Activated CD4-positive, alpha-beta T cell treated with anti-CD3 and anti-CD28 coated beads, Interleukin-2, amount 50 U/mL, for 4 hours (primary cell): ENCODE measurements around the gene PALLD.
"Not testable (repeated sequence)": the region's sequence is repeated elsewhere in the genome, so short reads cannot be mapped to it uniquely, and the experiment has no call there.

Source experiments
- DNase-seq, 2 experiments: peaks; one replicate each; pipeline ENCODE4 v3.0.0-alpha.2; 2020

Gene PALLD

DNA sequence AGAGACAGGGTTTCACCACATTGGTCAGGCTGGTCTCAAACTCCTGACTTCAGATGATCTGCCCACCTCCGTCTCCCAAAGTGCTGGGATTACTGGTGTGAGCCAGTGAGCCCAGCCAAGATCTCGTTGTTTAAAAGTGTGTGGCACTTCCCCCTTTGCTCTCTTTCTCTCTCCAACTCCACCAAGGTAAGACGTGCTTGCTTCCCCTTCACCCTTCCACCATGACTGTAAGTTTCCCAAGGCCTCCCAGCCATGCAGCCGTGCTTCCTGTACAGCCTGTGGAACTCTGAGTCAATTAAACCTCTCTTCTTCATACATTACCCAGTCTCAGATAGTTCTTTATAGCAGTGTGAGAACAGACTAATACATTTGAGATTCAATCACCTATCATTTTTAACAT lies 309.4 kb downstream of the PALLD start:
- not testable (repeated sequence) for DNase-seq

DNA sequence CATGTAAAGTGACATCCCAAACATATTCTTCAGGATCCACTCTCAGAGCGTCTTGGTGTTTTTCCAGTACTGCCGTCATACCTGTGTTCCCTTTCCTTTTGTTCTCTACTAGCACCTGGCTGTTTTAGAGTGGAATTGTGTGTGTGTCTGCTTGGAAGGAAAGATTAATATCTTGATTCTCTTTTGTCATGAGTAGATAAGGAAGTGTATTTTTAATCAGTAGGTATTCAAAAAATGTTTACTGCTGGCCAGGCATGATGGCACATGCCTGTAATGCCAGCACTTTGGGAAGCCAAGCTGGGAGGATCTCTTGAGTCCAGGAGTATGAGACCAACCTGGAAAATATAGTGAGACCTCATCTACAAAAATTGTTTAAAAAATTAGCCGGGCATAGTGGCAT lies 314.4 kb downstream of the PALLD start:
- DNase-seq = no peak

DNA sequence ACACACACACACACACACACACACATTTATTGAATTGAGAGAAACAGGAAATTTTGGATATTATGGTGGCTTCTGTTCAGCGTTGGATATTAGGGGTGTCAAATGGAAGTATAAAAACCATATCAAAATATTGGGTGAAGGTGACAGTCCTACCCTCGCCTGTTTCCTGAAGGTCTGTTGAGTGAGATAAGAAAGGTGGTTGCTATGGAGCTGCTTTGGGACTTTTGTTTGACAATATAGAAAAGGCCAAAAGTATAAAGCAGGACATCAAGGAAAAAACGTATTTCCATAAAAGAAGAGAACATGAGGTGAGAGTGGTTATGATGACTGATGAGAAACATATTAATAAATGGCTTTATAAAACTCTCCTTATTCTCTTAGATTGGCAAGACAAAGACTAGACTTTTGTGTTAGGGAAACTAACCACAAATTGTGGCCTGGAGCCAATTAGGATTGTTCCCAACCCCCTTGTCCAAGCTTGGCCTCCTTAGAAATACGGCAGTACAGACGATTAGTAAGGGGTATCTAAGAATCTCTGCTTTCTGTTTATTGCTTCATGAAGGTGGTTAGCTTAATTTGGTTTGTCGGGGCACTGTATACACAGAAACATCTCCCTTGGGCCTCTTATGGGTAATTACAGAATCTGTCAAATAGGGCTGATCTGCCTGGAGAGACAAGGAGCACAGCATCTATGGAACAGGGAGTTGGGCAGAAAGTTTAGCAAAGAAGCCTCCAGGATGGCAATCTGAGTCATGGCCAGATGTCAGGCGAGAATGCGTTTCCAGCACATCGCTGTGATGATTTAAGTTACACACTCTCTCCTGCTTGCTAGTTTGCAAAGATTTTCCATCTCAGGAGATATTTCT lies 315.2 kb downstream of the PALLD start:
- no peak for DNase-seq

DNA sequence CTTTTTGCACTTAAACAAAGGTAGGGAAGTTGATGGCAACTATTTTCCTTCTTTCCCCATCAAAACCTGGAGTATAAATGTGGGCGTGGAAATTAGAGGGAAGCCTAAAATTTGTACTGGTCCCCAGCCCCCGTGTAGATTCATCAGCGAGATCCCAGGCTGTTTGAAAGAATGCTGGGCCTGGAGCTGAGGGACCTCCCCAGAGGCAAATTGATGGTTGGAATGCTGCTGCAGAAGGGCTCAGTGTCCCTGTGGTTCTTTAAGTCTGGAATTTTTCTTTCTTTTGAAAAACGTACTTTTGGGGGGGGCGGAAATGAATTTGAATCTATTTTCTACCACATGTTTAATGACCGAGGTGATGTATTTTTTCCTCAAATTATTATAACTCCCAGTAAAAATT lies 316.0 kb downstream of the PALLD start:
- no peak for DNase-seq

DNA sequence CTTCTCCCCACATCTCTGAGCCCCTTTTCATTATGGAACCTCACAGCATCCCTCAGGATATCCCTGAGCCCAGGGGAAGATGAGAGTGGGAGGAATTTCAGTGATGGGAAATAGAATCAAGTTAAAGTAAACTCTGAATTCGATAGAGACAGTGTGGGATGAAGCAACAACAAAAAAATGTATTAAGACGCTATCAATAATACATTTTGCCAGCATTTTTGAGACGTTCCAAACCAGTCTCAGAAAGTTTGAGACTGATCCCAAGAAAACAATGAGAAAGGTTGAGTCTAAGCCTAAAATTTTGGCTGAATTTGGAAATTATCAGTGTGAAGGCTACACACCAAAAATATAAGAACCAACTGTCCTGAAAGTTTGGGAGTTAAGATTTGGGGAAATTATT lies 317.0 kb downstream of the PALLD start:
- no peak for DNase-seq

DNA sequence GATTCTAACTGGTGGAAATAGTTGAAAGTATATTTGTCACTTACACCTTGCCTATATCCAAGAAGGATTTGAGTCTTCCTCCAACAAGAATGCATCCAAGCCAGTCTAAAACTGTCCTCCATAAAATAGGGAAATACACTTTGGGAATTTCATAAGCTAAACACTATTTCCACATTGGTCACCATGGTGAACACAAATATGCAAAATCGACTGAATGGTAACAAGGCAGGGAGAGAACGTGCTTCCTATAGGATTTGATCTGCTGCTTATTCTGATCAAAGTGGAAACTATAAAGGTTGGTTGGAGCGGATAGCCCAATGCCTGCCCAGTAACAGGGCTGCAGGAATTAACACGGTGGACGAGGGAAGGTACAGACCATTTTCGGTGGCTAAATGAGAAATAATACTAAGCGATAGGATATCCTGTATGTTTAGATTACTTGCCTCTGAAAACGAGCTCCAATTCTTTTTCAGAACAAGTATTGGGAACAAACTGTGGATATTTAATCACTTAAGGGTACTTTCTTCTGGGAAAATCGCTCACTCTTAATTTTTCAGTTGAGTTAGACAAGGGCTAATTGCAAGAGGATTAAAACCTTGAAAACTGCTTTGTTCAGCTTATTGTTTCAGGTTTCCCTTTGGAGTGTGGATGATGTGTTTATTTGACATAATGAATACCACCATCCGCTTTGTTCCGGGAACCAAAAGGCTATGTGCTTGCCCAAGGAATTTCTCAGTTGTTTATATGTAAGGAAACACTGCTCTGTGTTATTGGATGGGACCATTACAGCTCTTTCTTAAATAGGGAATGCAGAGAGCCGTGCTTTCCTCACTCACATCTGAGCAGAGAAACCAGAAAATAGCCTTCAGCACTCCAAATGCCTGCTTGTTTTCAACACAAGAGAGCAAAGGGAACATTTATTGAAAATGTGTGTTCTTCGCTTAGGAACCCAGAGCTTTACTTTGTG lies 318.8 kb downstream of the PALLD start:
- no peak for DNase-seq

DNA sequence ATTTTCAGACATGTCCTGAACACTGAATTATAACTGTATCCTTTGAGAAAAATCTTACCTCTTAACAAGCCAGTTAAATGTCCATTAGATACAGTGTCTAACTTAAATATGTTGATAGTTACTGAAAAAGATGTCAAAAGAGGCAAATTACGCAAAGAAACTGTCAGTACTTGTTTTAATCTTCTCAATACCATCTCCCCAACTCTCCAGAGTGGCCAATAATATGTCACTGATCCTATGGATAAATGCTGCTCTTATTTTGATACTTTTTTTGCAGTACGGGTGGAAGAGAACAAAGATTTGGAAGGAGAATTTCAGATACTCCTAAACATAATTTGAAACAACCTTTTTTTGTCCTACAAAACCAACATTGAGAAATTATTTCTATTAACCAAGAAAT lies 320.5 kb downstream of the PALLD start:
- DNase-seq = no peak

DNA sequence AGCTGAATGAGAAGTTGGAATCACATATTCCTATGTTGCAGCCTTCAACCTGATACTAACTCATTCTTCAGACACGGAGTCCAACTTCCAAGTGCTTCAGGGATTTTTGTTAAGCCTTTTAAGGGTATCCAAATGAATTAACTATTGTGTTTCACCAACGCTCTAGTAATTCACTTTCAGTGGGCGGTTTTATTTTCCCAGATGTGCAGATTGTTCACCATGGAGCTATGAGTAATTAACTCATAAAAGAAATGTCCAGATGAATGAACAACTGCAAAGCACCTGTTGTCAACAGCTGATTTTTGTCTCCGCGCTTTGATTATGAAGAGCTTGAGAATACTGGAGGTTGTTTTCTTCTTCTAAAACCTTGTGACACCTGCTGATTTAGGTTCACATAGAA lies 325.6 kb downstream of the PALLD start:
- DNase-seq = no peak

DNA sequence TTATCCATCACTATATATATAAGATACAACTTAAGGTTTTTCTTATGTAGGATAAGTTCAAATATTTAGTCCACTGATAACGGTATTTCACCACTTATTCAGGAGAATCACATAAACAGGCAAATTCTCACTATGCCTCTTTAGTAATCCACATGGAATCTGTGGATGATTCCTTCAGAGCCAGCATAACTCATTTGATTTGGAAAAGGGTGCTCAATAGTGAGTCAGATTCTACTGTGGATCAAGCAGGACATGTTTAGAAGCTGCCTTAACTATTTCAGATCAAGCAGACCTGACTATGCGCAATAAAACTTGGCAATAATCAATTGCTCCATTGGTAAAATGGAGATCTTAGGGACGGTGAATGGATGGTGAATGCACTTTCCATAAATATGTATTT lies 329.1 kb downstream of the PALLD start:
- no peak for DNase-seq

DNA sequence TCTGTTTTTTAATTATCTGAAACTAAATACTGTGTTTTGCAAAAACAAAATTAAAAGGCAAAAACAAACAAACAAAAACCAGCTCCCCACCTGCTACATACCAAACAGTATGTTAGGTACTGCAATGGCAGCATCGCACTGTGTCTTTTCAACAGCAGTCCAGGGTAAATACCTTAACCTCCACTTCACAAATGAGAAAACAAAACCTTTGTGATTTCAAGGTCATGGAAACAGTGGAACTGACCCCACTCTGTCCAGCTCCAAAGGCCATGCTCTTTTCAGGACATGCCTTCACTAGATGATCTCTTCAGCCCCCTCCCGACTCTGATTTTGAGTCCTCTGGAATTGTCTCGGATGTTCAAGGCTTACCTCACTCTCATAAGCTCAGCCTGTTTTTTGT lies 329.8 kb downstream of the PALLD start:
- no peak for DNase-seq

DNA sequence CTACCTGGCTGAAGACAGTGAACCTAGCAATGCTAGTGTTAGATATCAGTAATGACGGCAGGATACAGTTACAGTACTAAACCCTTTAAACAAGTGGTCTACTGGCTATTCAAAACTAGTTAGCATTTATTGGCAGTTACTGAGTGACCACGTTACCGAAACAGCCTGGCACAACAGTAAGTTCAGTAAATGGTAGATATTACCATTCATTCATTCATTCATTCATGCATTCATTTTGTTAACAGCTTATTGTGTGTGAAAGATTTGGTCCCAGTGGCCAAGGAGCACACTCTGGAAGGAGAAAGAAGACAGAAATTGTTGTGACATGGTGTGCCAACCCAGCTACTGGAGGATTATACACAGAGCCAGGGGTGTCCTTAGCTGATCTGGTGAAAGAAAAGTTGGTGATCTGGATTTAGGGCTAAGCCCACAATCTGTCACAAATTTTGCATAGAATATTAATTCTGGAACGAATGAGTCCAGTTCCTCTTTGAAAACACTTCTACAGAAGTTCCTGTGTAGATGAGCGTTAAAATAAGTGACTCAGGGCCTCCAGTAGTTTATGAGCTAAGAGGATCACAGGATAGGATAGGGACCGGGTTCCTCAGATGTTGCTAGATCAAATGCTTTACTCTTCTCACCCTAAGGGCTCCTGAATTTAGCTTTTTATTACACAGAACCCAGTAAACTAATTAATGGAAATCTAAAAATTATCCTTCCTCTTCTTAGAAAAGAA lies 334.1 kb downstream of the PALLD start:
- DNase-seq = no peak

DNA sequence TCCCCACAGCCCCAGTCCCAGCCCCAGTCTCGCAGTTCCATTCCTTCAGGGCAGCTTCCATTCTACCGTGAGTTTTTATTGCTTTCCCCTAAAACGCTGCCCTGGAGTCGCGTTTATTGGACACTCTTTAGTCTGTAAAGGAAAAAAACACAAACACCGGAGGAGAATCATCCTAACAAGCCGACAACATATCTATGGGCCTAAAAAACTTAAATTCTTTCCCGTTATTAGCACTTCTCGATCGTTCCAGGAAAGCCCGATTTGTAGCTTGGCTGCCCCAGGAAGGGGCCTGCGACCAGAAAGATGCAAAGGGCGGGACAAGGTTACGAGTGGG lies 334.7 kb downstream of the PALLD start:
- DNase-seq = no peak

DNA sequence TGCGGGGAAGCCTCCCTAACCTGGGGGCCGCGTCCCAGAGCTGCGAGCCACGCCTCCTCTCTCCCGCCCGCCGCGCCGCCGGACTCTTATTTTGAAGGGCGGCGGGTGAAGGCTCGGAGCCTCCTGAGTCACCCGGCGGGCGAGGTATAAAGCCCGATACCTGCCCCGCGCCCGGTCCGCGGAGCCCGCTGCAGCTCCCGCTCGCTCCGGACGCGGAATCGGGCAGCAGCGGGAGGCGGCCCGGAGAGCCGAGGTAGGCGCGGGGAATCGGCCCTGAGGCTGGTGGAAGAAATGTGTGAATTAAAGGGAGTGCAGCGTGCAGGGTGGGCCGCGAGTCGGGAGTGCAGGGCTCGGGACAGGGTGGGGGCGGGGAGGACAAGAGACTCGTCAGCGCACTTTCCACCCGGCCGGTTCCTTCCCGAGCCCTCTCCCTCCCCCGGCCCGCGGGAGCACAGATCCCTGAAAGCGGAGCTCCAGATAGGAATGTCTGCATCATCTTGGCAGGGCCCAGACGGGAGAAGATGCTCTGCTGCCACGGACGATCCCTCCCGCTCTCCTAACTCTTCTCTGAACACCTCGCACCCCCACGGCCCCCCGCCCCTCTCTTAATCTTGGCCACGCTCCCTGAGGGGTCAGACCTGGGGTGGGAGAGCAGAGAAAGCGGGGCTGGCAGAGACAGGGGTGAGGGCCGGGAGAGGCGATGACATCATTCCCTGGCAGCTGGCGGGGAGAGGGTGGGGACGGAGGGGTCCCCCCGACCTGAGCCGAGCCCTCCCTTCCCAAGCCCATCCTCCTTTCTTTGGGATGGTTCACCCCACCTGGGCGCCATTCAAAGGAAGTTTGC lies 335.3 kb downstream of the PALLD start:
- DNase-seq = peak; percentile 39 to 45

DNA sequence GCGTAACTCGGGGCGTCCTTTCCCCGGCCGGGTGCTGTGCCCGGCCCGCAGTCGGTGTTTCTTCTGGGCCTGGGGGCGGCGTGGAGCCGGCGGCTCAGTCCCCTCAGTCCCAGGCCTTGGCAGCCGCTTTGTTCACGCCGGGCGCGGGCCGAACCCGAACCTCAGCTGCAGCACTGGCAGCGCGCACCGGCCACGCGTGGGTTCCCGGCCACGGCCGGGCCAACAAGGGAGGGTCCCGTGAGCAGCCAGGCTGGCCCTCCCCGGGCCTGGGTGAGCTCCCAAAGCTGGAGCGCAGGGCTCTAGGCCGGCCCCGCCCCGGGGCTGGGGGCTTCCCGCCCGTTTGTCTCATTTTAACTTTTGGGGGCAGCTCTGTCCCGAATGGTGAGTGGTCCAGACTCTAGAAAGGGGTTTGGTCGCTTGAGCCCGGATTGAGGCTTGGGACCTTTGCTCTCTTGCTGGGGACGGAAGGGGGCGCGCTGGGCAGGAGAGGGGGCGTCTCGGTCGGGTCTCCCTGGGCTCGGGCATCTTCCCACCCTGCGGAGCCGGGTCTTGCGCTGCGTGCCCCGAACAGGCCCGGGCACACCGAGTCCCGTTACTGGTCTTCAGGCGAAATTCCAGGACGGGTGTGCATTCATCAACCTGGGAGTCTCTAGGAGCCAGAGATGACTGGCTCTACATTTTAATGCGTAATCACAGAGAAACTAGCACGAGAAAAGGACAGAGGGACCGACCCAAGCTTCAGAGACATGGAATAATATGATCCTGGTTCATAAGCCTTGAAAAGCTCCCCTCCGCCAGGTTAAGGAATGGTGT lies 336.1 kb downstream of the PALLD start:
- DNase-seq = no peak

DNA sequence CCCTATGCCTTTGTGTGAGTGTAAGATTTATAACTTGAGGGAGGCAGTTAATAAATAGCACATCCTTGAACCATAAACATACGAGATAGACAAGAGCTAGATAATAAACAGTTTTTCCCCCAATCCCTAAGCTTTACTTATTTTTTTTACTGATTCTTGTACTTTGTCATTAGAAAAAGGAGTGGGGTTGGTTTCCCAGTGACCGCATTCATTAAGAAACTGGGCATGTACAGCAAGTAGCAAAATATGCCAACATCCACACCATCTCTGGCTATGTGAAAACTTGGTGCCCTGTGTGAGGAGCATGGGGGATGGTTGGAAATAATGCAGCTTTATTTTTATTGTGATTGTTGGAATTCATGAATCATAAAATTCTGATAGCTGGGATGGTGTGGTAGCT lies 337.0 kb downstream of the PALLD start:
- DNase-seq = no peak

DNA sequence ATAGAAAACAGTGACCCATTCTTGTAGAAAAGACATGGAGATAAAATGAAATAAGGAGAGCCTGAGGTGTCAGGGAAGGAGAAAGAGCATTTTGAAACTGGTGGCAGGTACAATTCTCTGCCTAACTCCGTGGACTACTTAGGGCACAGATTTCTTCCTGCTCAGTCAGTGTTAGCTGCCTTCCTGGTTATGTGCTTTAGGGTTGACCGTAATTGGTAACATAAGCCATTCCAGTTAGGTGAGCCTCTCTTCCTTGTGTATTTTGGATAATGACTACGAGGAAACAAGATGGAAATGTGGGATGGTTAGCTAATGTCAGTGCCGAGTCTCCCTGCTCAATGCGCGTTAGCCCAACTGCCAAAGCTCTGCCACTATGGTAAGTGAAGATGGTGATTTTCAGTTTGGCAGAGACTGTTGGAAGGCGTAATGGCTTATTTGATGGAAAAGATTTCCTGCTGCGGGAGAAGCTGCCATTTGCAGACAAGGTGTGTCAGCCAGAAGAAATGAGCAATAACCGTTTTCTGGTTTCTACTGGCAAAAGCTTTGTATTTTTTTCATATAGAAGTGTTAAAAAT lies 339.1 kb downstream of the PALLD start:
- no peak for DNase-seq

DNA sequence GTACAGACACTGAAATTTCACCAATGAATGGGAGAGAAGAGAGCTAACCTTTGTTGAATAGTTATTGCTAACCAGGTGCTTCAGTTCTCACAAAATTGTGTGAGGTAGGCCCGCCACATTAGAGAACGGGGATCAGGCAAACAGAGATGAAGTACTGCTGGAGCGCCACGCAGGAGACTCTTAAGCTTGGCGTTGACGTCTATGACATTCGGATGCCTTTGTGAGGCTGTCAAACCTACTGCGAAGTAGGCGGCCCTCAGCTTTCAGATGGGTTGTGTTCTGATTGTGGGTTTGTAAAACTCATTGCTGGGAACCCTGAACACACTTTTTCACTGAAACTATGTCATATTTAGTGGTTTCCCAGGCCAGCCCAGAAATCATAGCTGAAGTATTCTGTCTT lies 339.6 kb downstream of the PALLD start:
- no peak for DNase-seq

DNA sequence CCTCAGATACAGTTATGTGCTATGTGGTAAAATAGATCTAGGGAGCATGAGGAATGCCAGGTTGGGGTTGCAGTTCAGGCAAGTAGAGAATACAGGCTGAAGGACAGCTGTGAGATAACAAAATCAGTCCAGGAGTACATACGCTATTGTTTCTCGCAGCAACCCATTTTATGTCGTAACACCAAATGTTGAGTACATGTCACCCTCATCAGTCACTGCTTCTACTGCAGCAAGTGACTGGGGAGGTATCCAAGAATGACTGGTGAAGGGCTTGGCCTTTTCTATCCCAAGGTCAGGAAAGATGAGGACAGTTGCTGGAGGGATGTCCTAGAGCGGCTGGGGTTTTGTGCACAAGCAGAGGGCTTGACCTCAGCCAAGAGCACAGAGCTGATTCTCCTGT lies 341.1 kb downstream of the PALLD start:
- no peak for DNase-seq

DNA sequence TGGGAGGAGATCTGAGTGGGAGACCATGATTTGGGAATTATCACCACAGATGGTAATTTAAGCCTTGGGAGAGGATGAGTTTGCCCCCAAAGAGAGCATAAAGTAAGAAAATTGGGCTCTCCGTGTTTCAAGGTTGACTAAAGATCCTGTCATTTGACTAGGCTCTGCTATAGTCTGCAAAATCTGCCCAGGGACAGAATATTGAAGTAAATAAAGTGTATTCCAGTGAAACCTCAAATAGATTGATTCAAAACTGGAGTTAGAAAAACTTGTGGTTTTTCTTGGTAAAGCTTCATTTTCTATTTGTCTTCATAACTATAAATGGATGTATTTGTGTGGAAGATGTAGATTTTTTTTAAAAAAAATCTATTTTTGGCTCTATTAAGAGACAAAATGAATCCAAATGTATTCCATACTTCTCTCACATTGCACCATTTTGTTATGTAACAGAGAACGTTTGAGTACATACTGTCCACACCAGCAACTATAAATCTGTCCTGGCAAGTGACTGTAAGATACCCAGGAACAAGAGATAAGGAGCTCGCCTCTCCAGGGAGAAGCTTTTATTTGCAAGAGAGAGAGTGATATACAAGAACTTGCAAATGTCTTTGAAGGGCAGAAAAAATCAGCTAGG lies 343.0 kb downstream of the PALLD start:
- no peak for DNase-seq

DNA sequence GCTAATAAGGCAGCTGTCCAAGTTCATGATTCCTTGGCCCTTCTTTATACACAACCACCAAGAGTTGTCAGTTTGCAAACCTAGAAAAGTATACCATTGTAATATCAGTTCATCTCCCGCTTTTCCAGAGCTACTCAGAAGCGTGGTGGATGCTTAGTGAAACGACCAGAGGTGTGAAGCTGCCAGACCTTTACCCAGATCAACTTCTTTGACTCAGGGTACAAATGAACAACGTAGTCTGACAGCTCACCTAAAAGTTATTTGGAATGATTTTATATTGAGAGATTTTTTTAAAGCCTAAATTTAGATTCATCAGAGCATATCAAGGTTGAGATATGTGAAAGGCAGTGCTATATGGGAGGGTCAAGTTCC lies 343.5 kb downstream of the PALLD start:
- no peak for DNase-seq
